NB4 (cell line): ENCODE results near the gene APOBEC4.

Experiments
- POLR2A ChIP-seq: IDR thresholded peaks from 2 replicates; pipeline ENCODE4 v1.6.1; 2011; ENCODE audit warnings: mild to moderate bottlenecking; ENCODE audit not compliant: insufficient read length; ENCODE audit errors: extremely low read depth
- TF ChIP-seq, protein P1 (sequence below): IDR thresholded peaks from one replicate; pipeline ENCODE4 v1.5.1; 2012; ENCODE audit warnings: low read depth, low read length

DNA sequence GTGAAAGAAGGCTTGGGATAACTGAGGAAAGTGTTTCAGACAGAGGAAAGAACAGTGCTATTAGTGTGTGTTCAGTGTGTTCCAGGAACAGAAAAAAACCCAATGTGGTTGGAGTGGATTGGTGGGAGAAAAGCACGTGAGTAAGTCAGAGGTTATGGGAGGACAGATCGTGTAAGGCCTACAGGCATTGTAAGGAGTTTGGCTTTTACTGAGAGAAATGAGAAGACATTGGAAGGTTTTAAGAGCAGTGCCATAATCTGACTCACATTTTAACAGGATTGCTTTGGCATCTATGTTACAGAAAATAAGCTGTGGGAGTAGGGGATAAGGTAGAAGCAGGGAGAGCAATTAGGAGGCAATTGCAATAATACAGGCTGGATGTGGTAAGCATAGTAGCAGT, 22.4 kb downstream of the APOBEC4 start:
- TF ChIP-seq, protein P1, sequence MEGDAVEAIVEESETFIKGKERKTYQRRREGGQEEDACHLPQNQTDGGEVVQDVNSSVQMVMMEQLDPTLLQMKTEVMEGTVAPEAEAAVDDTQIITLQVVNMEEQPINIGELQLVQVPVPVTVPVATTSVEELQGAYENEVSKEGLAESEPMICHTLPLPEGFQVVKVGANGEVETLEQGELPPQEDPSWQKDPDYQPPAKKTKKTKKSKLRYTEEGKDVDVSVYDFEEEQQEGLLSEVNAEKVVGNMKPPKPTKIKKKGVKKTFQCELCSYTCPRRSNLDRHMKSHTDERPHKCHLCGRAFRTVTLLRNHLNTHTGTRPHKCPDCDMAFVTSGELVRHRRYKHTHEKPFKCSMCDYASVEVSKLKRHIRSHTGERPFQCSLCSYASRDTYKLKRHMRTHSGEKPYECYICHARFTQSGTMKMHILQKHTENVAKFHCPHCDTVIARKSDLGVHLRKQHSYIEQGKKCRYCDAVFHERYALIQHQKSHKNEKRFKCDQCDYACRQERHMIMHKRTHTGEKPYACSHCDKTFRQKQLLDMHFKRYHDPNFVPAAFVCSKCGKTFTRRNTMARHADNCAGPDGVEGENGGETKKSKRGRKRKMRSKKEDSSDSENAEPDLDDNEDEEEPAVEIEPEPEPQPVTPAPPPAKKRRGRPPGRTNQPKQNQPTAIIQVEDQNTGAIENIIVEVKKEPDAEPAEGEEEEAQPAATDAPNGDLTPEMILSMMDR: no peak
- TF ChIP-seq POLR2A: no peak
